SK-N-SH (cell line): Measurements from ENCODE around the gene AFAP1. TPM values are rescaled to one million over a fixed set of nuclear protein-coding genes. Genes with fewer than 3 reads are reported as not detected.

Experiments
- CTCF ChIA-PET: fragments of 300-600, 350-600 bp; formaldehyde crosslinking; extraction: SDS; loops from one replicate; lab custom pipeline; 2021; lab: Yijun Ruan, JAX
- POLR2A ChIA-PET: fragments of 350-600 bp; sonication (Branson Sonifier 250); formaldehyde crosslinking; extraction: SDS; loops from one replicate; lab custom pipeline; 2020; ENCODE audit warnings: antibody characterized with exemption, inconsistent platforms; lab: Yijun Ruan, JAX
- DNase-seq: peaks from one replicate; pipeline ENCODE4 v3.0.0; 2012
- H2AFZ ChIP-seq: fragments of 200-600 bp; sonication (generic); 2 replicates; pipeline ENCODE4 v1.8.1; 2016; ENCODE audit warnings: antibody characterized with exemption, mild to moderate bottlenecking, low read depth
- H3F3A ChIP-seq: fragments of 200-600 bp; sonication (generic); replicated peaks from 2 replicates; pipeline ENCODE3; 2016; ENCODE audit warnings: antibody characterized with exemption, mild to moderate bottlenecking; ENCODE audit not compliant: insufficient read depth
- H3K27ac ChIP-seq, 2 experiments: fragments of 200-500 bp in 1 of 2; fragments of 200-600 bp in 1 of 2; sonication (Bioruptor generic) in 1 of 2; sonication (generic), shearing (Covaris generic) in 1 of 2; 2 replicates each; pipeline versions ENCODE4 v1.5.1 to v1.6.1; 2014 to 2016; ENCODE audit warnings: low read depth in 2 of 2, inconsistent platforms in 1 of 2, low read length in 1 of 2, mild to moderate bottlenecking in 1 of 2, mixed read lengths in 1 of 2
- H3K27me3 ChIP-seq: fragments of 200-600 bp; sonication (generic), shearing (Covaris generic); 2 replicates; pipeline ENCODE4 v1.6.1; 2016; ENCODE audit warnings: mixed run types; ENCODE audit not compliant: insufficient read depth
- H3K36me3 ChIP-seq, 2 experiments: fragments of 200-500 bp in 1 of 2; fragments of 200-600 bp in 1 of 2; sonication (Bioruptor generic) in 1 of 2; sonication (generic) in 1 of 2; replicated peaks in 1 of 2; 2 replicates each; pipeline versions ENCODE3 to v1.5.1; 2014 to 2016; ENCODE audit warnings: low read length in 1 of 2, mild to moderate bottlenecking in 1 of 2; ENCODE audit not compliant: insufficient read depth in 2 of 2, control insufficient read depth in 1 of 2
- H3K4me1 ChIP-seq, 2 experiments: fragments of 200-500 bp in 1 of 2; fragments of 200-600 bp in 1 of 2; sonication (Bioruptor generic) in 1 of 2; sonication (generic), shearing (Covaris generic) in 1 of 2; 2 replicates each; pipeline versions ENCODE4 v1.5.1 to v1.6.1; 2014 to 2016; ENCODE audit warnings: low read depth in 1 of 2, low read length in 1 of 2, mixed run types in 1 of 2; ENCODE audit not compliant: insufficient read depth in 2 of 2, control insufficient read depth in 1 of 2
- H3K4me2 ChIP-seq: fragments of 200-600 bp; sonication (generic), shearing (Covaris generic); 2 replicates; pipeline ENCODE4 v1.6.1; 2017; ENCODE audit warnings: mixed run types
- H3K4me3 ChIP-seq, 2 experiments: fragments of 200-500 bp in 1 of 2; fragments of 200-600 bp in 1 of 2; sonication (Bioruptor generic) in 1 of 2; sonication (generic), shearing (Covaris generic) in 1 of 2; 2 replicates each; pipeline versions ENCODE4 v1.5.1 to v1.8.1; 2014 to 2016; ENCODE audit warnings: low read depth in 2 of 2, inconsistent platforms in 1 of 2, low read length in 1 of 2, mild to moderate bottlenecking in 1 of 2, mixed read lengths in 1 of 2, moderate library complexity in 1 of 2
- H3K79me2 ChIP-seq: fragments of 200-600 bp; sonication (generic); 2 replicates; pipeline ENCODE4 v1.8.1; 2017; ENCODE audit warnings: mild to moderate bottlenecking; ENCODE audit not compliant: insufficient read depth
- H3K9ac ChIP-seq: fragments of 200-600 bp; sonication (generic); 2 replicates; pipeline ENCODE4 v1.6.1; 2017; ENCODE audit warnings: mixed run types
- H3K9me2 ChIP-seq: fragments of 200-600 bp; sonication (generic); 2 replicates; pipeline ENCODE4 v1.6.1; 2017; ENCODE audit warnings: mixed run types
- H3K9me3 ChIP-seq: fragments of 200-600 bp; sonication (generic); 2 replicates; pipeline ENCODE4 v1.6.1; 2017; ENCODE audit warnings: mixed run types, mild to moderate bottlenecking, moderate library complexity
- H4K20me1 ChIP-seq: fragments of 200-600 bp; sonication (generic); 2 replicates; pipeline ENCODE4 v1.6.1; 2017; ENCODE audit warnings: mild to moderate bottlenecking, mixed run types; ENCODE audit not compliant: insufficient read depth
- CHD2 ChIP-seq: fragments of 150-350 bp; IDR thresholded peaks from 2 replicates; pipeline ENCODE4 v1.6.1; 2018; ENCODE audit warnings: low read length; ENCODE audit not compliant: partially characterized antibody
- ELF1 ChIP-seq: IDR thresholded peaks from 2 replicates; pipeline ENCODE4 v1.4.0; 2012
- EP300 ChIP-seq, 2 experiments: IDR thresholded peaks; 2 replicates each; pipeline versions ENCODE4 v1.4.0 to v1.6.1; 2012; ENCODE audit warnings: borderline replicate concordance in 1 of 2, low read depth in 1 of 2, low read length in 1 of 2
- EZH2phosphoT487 ChIP-seq: fragments of 200-600 bp; sonication (generic); IDR thresholded peaks from 2 replicates; pipeline ENCODE4 v1.6.1; 2017; ENCODE audit warnings: low read depth, mixed run types, mild to moderate bottlenecking, antibody characterized with exemption, moderate library complexity, borderline replicate concordance
- FOSL2 ChIP-seq: IDR thresholded peaks from 2 replicates; pipeline ENCODE4 v1.4.0; 2012; ENCODE audit warnings: low read depth, mild to moderate bottlenecking, moderate library complexity, borderline replicate concordance
- FOXJ3 ChIP-seq: sonication (generic); formaldehyde crosslinking; IDR thresholded peaks from 2 replicates; pipeline ENCODE4 v1.5.1; 2020; ENCODE audit warnings: mild to moderate bottlenecking, missing genetic modification reagents
- GABPA ChIP-seq: IDR thresholded peaks from 2 replicates; pipeline ENCODE4 v1.4.0; 2012; ENCODE audit warnings: low read depth, mild to moderate bottlenecking
- GATA2 ChIP-seq: sonication (generic); formaldehyde crosslinking; IDR thresholded peaks from 2 replicates; pipeline ENCODE4 v1.5.0; 2020; ENCODE audit warnings: mild to moderate bottlenecking, missing genetic modification reagents
- JUND ChIP-seq: IDR thresholded peaks from 2 replicates; pipeline ENCODE4 v1.4.0; 2012
- MEF2A ChIP-seq: IDR thresholded peaks from 2 replicates; pipeline ENCODE4 v1.4.0; 2012; ENCODE audit warnings: low read depth, borderline replicate concordance
- MXI1 ChIP-seq: IDR thresholded peaks from 2 replicates; pipeline ENCODE4 v1.6.1; 2012; ENCODE audit warnings: mild to moderate bottlenecking, low read depth, low read length, improper control_type of control experiment
- NFIC ChIP-seq: IDR thresholded peaks from 2 replicates; pipeline ENCODE4 v1.4.0; 2012; ENCODE audit warnings: borderline replicate concordance
- NRF1 ChIP-seq: IDR thresholded peaks from 2 replicates; pipeline ENCODE4 v1.6.1; 2012; ENCODE audit warnings: low read depth, mild to moderate bottlenecking, low read length
- PBX3 ChIP-seq: IDR thresholded peaks from 2 replicates; pipeline ENCODE4; 2012
- POLR2AphosphoS5 ChIP-seq: IDR thresholded peaks from 2 replicates; pipeline ENCODE4 v1.6.1; 2012; ENCODE audit warnings: low read depth, low read length
- RAD21 ChIP-seq: IDR thresholded peaks from 2 replicates; pipeline ENCODE4 v1.6.1; 2012; ENCODE audit warnings: mild to moderate bottlenecking, low read length
- RFX5 ChIP-seq: IDR thresholded peaks from 2 replicates; pipeline ENCODE4 v1.6.1; 2012; ENCODE audit warnings: mild to moderate bottlenecking, improper control_type of control experiment, low read length
- RXRA ChIP-seq: IDR thresholded peaks from 2 replicates; pipeline ENCODE4 v1.4.0; 2012; ENCODE audit warnings: low read depth, mild to moderate bottlenecking, borderline replicate concordance
- SIN3A ChIP-seq: IDR thresholded peaks from 2 replicates; pipeline ENCODE4 v1.6.1; 2012; ENCODE audit warnings: low read depth, mild to moderate bottlenecking, low read length, moderate library complexity, borderline replicate concordance
- TAF1 ChIP-seq: IDR thresholded peaks from 2 replicates; pipeline ENCODE4 v1.6.1; 2012; ENCODE audit warnings: low read depth, mild to moderate bottlenecking, low read length, moderate library complexity, borderline replicate concordance
- TCF12 ChIP-seq: IDR thresholded peaks from 2 replicates; pipeline ENCODE4 v1.4.0; 2012
- TEAD4 ChIP-seq: IDR thresholded peaks from 2 replicates; pipeline ENCODE4 v1.4.0; 2012; ENCODE audit warnings: mild to moderate bottlenecking, borderline replicate concordance; ENCODE audit not compliant: insufficient read depth
- USF1 ChIP-seq: IDR thresholded peaks from 2 replicates; pipeline ENCODE4 v1.4.0; 2012; ENCODE audit warnings: low read depth, borderline replicate concordance
- USF2 ChIP-seq: fragments of 150-350 bp; IDR thresholded peaks from 2 replicates; pipeline ENCODE4 v1.6.1; 2017; ENCODE audit warnings: antibody characterized with exemption, low read length, low read depth, borderline replicate concordance
- YY1 ChIP-seq: IDR thresholded peaks from 2 replicates; pipeline ENCODE4 v1.4.0; 2012; ENCODE audit warnings: low read depth, mild to moderate bottlenecking
- ZBTB33 ChIP-seq: IDR thresholded peaks from 2 replicates; pipeline ENCODE4 v1.4.0; 2012; ENCODE audit warnings: low read depth, borderline replicate concordance
- WGBS: methylation state at CpG from one replicate; pipeline ENCODE4 v1.1.6; 2017; ENCODE audit warnings: low lambda C conversion rate; 5-methylcytosine and 5-hydroxymethylcytosine counted together
- polyA plus RNA-seq, 3 experiments: library from polyadenylated mRNA; depleted of rRNA; stranded (reverse); fragments of >200 nt; gene quantifications; 2 replicates each; pipeline ENCODE4 v1.2.3, GENCODE V29; 2012

The AFAP1 gene
- polyA plus RNA-seq, 1 of the 3 experiments (the other 2 are of a cell fraction), result 67.9 TPM

GRCh38 chr4:7985891-7986441 is 46.3 kb upstream of the AFAP1 start:
- H2AFZ ChIP-seq, result no peak overlapping the region
- H3K9me3 ChIP-seq, result no peaks in the 10 kb centered on the region
- no peak overlapping the region for H3K27ac ChIP-seq
- H4K20me1 ChIP-seq, result no peaks in the 10 kb centered on the region
- H3K79me2 ChIP-seq, result peaks cover 4% of the 10 kb centered on the region; the same call in 1 of the 2 replicates
- H3K36me3 ChIP-seq, result no peaks in the 10 kb centered on the region
- 96% methylated on average over 9 of the region's 21 CpGs for WGBS
- H3F3A ChIP-seq, result peaks cover 4% of the 10 kb centered on the region
- no peak for TF ChIP-seq TAF1
- no peak for TF ChIP-seq FOXJ3 (CRISPR knock-in tag)
- TF ChIP-seq POLR2AphosphoS5, result no peak
- no peak for TF ChIP-seq PBX3
- TF ChIP-seq EZH2phosphoT487, result no peak
- no peak for TF ChIP-seq MXI1
- no peak for TF ChIP-seq RFX5
- TF ChIP-seq MEF2A, result no peak
- TF ChIP-seq GATA2 (CRISPR knock-in tag), result no peak
- no peak for TF ChIP-seq CHD2
- no peak for TF ChIP-seq JUND
- no peak for TF ChIP-seq USF1
- no peak for TF ChIP-seq GABPA
- TF ChIP-seq TCF12, result no peak
- no peak for TF ChIP-seq SIN3A
- TF ChIP-seq FOSL2, result no peak
- no peak for TF ChIP-seq ELF1
- no peak for TF ChIP-seq TEAD4
- ChIA-PET POLR2A (no interaction called here), CTCF (interaction anchor here (0.8 to 11.0 kb wide), 17 partner anchors 10 to 885 kb away, joined by 3 to 209 read pairs (median 5); no protein-coding TSS in a partner anchor)
- H3K9ac ChIP-seq, result no peak overlapping the region
- H3K4me1 ChIP-seq, result no peaks in the 10 kb centered on the region; a peak in 1 of 4 replicates
- H3K4me3 ChIP-seq, result no peak overlapping the region
- DNase-seq, result no peak
- H3K4me2 ChIP-seq, result no peak overlapping the region
- no peaks in the 10 kb centered on the region for H3K9me2 ChIP-seq
- no peaks in the 10 kb centered on the region for H3K27me3 ChIP-seq

- no peaks in the 10 kb centered on the region for H3K9me3 ChIP-seq
- 92% methylated on average over 6 of the region's 12 CpGs for WGBS
- no peak for DNase-seq
- H3K4me3 ChIP-seq, result no peak overlapping the region
- peaks cover 4% of the 10 kb centered on the region; the same call in 1 of the 2 replicates for H3K79me2 ChIP-seq
- H3K27me3 ChIP-seq, result no peaks in the 10 kb centered on the region
- H2AFZ ChIP-seq, result no peak overlapping the region
- CTCF ChIA-PET, result interaction anchor here (0.7 to 11.0 kb wide), 5 partner anchors 13 to 224 kb away, joined by 3 to 209 read pairs (median 31); no protein-coding TSS in a partner anchor
- no peaks in the 10 kb centered on the region for H3K9me2 ChIP-seq
- POLR2A ChIA-PET, result no interaction called here
- no peak overlapping the region for H3K27ac ChIP-seq
- H3F3A ChIP-seq, result peaks cover 4% of the 10 kb centered on the region
- no peaks in the 10 kb centered on the region for H4K20me1 ChIP-seq
- H3K36me3 ChIP-seq, result no peaks in the 10 kb centered on the region
- no peak overlapping the region for H3K4me2 ChIP-seq
- no peak overlapping the region for H3K9ac ChIP-seq
- no peaks in the 10 kb centered on the region; a peak in 1 of 4 replicates for H3K4me1 ChIP-seq
- TF ChIP-seq GABPA, result no peak
- no peak for TF ChIP-seq NFIC
- no peak for TF ChIP-seq NRF1
- TF ChIP-seq EP300 (IDR thresholded peaks at IDR 0.05; ENCODE audit: borderline replicate concordance in 1 of 2, low read depth in 1 of 2, low read length in 1 of 2), result no peak
- TF ChIP-seq POLR2AphosphoS5, result no peak
- no peak for TF ChIP-seq ELF1
- TF ChIP-seq TAF1, result no peak
- TF ChIP-seq RXRA, result no peak
- no peak for TF ChIP-seq CHD2
- TF ChIP-seq GATA2 (CRISPR knock-in tag), result no peak
- TF ChIP-seq USF2, result no peak
- TF ChIP-seq SIN3A, result no peak
- no peak for TF ChIP-seq ZBTB33
- TF ChIP-seq RAD21, result no peak
- no peak for TF ChIP-seq YY1
These were observed 45.4 kb upstream of the AFAP1 start for GRCh38 chr4:7985072-7985471.
